ENCODE measurements around the gene CD300LG. TPM values are rescaled to one million over a fixed set of nuclear protein-coding genes. Genes with fewer than 3 reads are reported as not detected.

CD300LG gene
- total RNA-seq, 1 experiment from 2014 or later = not detected

GRCh38 chr17:43814026-43814425 is 33.0 kb upstream of the CD300LG start:
- CTCF ChIA-PET = no interaction called here
- H3K4me1 ChIP-seq (ENCODE audit: insufficient read depth, low read length, poor library complexity, severe bottlenecking) = no peaks in the 10 kb centered on the region
- TF ChIP-seq EZH2 (IDR thresholded peaks at IDR 0.05; ENCODE audit: borderline replicate concordance, low read depth, low read length, poor library complexity, severe bottlenecking) (no peak), CTCF (conservative IDR thresholded peaks at IDR 0.05; ENCODE audit: low read depth, low read length) (no peak)
- no peak for DNase-seq (ENCODE audit: low spot score)
- H3K27me3 ChIP-seq (replicated peaks; ENCODE audit: insufficient read depth, low read depth, low read length, poor library complexity) = no peaks in the 10 kb centered on the region
- H3K27ac ChIP-seq (ENCODE audit: low read depth, low read length, poor library complexity, severe bottlenecking) = no peak overlapping the region
- POLR2A ChIA-PET (ENCODE audit: low non-redundant PET) = no interaction called here
- intact Hi-C loops (cut with micrococcal nuclease; ENCODE audit: unreplicated experiment) = no loop called here
- no TSS peak for BruUV-seq (replicated peaks)
- no peak overlapping the region for H3K4me3 ChIP-seq (ENCODE audit: low read depth, low read length, poor library complexity, severe bottlenecking)
- H3K36me3 ChIP-seq (ENCODE audit: insufficient read depth, low read length, poor library complexity, severe bottlenecking) = no peaks in the 10 kb centered on the region
- no peaks in the 10 kb centered on the region for H3K9me3 ChIP-seq (ENCODE audit: low read depth, low read length, poor library complexity, severe bottlenecking)

- DNase-seq (ENCODE audit: low spot score) = no peak
- H3K9me3 ChIP-seq (ENCODE audit: low read depth, low read length, poor library complexity, severe bottlenecking) = no peaks in the 10 kb centered on the region
Observed at GRCh38 chr17:43814714-43815113, 32.3 kb upstream of the CD300LG start.

GRCh38 chr17:43816336-43817320 is 30.3 kb upstream of the CD300LG start:
- Histone ChIP-seq H3K4me3 (ENCODE audit: low read depth, low read length, poor library complexity, severe bottlenecking) (no peak overlapping the region), H3K27ac (ENCODE audit: low read depth, low read length, poor library complexity, severe bottlenecking) (no peak overlapping the region), H3K4me1 (ENCODE audit: insufficient read depth, low read length, poor library complexity, severe bottlenecking) (no peaks in the 10 kb centered on the region), H3K9me3 (ENCODE audit: low read depth, low read length, poor library complexity, severe bottlenecking) (no peaks in the 10 kb centered on the region), H3K36me3 (ENCODE audit: insufficient read depth, low read length, poor library complexity, severe bottlenecking) (no peaks in the 10 kb centered on the region), H3K27me3 (replicated peaks; ENCODE audit: insufficient read depth, low read depth, low read length, poor library complexity) (no peaks in the 10 kb centered on the region)
- CTCF ChIA-PET = interaction anchor here (0.6 kb wide), 2 partner anchors 307 to 430 kb away, joined by 3 to 11 read pairs; partner anchors contain the start of gene HDAC5
- BruUV-seq (replicated peaks) = no TSS peak
- TF ChIP-seq CTCF (conservative IDR thresholded peaks at IDR 0.05; ENCODE audit: low read depth, low read length) (no peak), EZH2 (IDR thresholded peaks at IDR 0.05; ENCODE audit: borderline replicate concordance, low read depth, low read length, poor library complexity, severe bottlenecking) (no peak)
- intact Hi-C loops (cut with micrococcal nuclease; ENCODE audit: unreplicated experiment) = no loop called here
- DNase-seq (ENCODE audit: low spot score) = no peak
- POLR2A ChIA-PET (ENCODE audit: low non-redundant PET) = interaction anchor here (0.5 kb wide), 1 partner anchor 245 kb away, joined by 6 read pairs; no protein-coding TSS in a partner anchor

More at GRCh38 chr17:43814714-43815113, 32.3 kb upstream of the CD300LG start:
- CTCF ChIA-PET = no interaction called here
- Histone ChIP-seq H3K4me1 (ENCODE audit: insufficient read depth, low read length, poor library complexity, severe bottlenecking) (no peaks in the 10 kb centered on the region), H3K27me3 (replicated peaks; ENCODE audit: insufficient read depth, low read depth, low read length, poor library complexity) (no peaks in the 10 kb centered on the region), H3K36me3 (ENCODE audit: insufficient read depth, low read length, poor library complexity, severe bottlenecking) (no peaks in the 10 kb centered on the region), H3K4me3 (ENCODE audit: low read depth, low read length, poor library complexity, severe bottlenecking) (no peak overlapping the region), H3K27ac (ENCODE audit: low read depth, low read length, poor library complexity, severe bottlenecking) (no peak overlapping the region)
- no TSS peak for BruUV-seq (replicated peaks)
- intact Hi-C loops (cut with micrococcal nuclease; ENCODE audit: unreplicated experiment) = no loop called here
- POLR2A ChIA-PET (ENCODE audit: low non-redundant PET) = no interaction called here
- TF ChIP-seq EZH2 (IDR thresholded peaks at IDR 0.05; ENCODE audit: borderline replicate concordance, low read depth, low read length, poor library complexity, severe bottlenecking) (no peak), CTCF (conservative IDR thresholded peaks at IDR 0.05; ENCODE audit: low read depth, low read length) (no peak)
